AG04449 (cell line): Measurements from ENCODE around the gene EDIL3.

ENCODE experiments used
- CTCF ChIA-PET: fragments of 350-600 bp; formaldehyde crosslinking; extraction: SDS; loops from one replicate; lab custom pipeline; 2021; ENCODE audit warnings: antibody characterized with exemption; lab: Yijun Ruan, JAX
- POLR2A ChIA-PET: fragments of 400-600, 350-600 bp; formaldehyde crosslinking; extraction: SDS; loops from one replicate; lab custom pipeline; 2020; ENCODE audit warnings: antibody characterized with exemption, inconsistent platforms; lab: Yijun Ruan, JAX
- DNase-seq: peaks from one replicate; pipeline ENCODE4 v3.0.0-alpha.2; 2010; ENCODE audit warnings: low read depth, low spot score
- H3K4me3 ChIP-seq: 2 replicates; pipeline ENCODE4 v1.5.1; 2011; ENCODE audit warnings: low read depth, mild to moderate bottlenecking, control low read depth, low read length
- TF ChIP-seq, protein P1 (sequence below): IDR thresholded peaks from one replicate; pipeline ENCODE4 v1.5.1; 2011; ENCODE audit warnings: mild to moderate bottlenecking, moderate library complexity, low read length, control low read depth, inconsistent platforms; ENCODE audit not compliant: insufficient read depth; ENCODE audit errors: missing control alignments

Gene EDIL3

DNA sequence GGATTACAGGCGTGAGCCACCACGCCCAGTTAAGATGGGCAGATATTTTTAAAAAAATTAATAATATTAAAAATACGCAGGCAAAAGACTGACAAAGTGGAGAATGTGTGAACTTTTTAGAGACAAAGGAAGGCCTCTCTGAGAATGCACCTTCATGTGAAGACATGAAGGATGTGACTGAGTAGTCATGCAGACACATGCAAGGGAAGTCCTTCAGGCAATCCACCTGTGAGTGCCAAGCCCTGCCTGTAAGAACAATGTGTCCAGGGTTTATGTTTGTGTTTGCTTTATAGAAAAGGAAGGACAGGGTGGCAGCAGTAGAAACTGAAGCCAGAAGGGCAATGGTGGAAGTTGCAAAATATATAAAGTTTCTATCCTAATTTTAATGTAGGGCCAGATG is 169.2 kb downstream of the EDIL3 start:
- ChIA-PET POLR2A (no interaction called here), CTCF (no interaction called here)
- no peak for DNase-seq
- TF ChIP-seq, protein P1, sequence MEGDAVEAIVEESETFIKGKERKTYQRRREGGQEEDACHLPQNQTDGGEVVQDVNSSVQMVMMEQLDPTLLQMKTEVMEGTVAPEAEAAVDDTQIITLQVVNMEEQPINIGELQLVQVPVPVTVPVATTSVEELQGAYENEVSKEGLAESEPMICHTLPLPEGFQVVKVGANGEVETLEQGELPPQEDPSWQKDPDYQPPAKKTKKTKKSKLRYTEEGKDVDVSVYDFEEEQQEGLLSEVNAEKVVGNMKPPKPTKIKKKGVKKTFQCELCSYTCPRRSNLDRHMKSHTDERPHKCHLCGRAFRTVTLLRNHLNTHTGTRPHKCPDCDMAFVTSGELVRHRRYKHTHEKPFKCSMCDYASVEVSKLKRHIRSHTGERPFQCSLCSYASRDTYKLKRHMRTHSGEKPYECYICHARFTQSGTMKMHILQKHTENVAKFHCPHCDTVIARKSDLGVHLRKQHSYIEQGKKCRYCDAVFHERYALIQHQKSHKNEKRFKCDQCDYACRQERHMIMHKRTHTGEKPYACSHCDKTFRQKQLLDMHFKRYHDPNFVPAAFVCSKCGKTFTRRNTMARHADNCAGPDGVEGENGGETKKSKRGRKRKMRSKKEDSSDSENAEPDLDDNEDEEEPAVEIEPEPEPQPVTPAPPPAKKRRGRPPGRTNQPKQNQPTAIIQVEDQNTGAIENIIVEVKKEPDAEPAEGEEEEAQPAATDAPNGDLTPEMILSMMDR, result no peak
- H3K4me3 ChIP-seq, result no peak overlapping the region

DNA sequence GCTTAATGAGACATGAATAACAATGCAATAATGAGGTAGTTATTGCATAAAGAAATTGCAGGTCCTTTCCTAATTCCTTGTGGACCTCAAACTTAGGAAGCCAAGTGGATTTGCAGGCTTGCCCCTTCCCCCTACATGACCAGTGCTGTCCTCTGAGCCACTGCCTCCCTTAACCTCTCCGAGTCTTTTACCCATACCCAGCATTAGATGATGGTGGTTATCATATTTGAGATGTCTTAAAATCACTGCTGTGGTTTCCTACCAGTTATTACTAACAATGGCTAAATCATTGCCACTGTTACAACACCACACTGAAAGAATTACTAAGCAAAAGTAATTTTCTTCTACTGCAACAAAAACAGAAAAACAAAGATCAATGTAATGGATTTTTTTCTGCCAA is 170.8 kb downstream of the EDIL3 start:
- POLR2A ChIA-PET, result no interaction called here
- CTCF ChIA-PET, result no interaction called here
- TF ChIP-seq, protein P1, result no peak
- no peak overlapping the region for H3K4me3 ChIP-seq
- no peak for DNase-seq

DNA sequence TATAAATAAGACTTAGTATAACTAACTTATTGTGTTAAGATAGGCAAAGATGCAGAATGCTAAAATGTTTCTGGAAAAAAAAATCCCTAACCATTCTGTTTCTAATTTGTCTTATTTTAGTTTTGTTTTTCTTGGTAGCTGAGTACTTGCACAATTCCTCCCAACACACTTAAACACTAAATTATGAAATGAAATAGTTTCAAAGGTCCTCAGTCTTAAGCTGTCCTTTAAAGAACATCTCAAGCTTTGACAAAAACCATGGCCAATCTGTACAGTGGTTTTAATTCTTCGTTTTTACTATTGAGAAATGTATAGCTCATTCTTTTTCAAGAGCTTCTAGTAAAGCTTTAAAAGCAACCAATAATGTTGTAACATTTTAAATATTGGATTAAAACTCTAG is 171.5 kb downstream of the EDIL3 start:
- no peak overlapping the region for H3K4me3 ChIP-seq
- TF ChIP-seq, protein P1, result no peak
- no peak for DNase-seq
- ChIA-PET POLR2A (no interaction called here), CTCF (interaction anchor here (0.7 kb wide), 1 partner anchor 924 kb away, joined by 3 read pairs; no protein-coding TSS in a partner anchor)

DNA sequence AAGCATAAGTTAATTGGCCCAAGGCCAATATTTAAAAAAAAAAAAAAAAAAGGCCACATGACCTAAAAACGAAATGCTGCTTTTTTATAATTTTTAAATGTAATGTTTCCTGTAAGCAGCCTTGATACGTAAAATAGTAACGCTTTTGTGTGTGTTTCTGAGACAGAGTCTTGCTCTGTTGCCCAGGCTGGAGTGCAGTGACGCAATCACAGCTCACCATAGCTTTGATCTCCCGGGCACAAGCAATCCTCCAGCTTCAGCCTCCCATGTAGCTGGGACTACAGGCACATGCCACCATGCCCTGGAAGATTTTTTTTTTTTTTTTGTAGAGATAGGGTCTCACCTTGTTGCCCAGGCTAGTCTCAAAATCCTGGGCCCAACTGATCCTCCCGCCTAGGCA is 179.9 kb downstream of the EDIL3 start:
- no peak overlapping the region for H3K4me3 ChIP-seq
- ChIA-PET POLR2A (no interaction called here), CTCF (no interaction called here)
- no peak for DNase-seq
- TF ChIP-seq, protein P1, result no peak

DNA sequence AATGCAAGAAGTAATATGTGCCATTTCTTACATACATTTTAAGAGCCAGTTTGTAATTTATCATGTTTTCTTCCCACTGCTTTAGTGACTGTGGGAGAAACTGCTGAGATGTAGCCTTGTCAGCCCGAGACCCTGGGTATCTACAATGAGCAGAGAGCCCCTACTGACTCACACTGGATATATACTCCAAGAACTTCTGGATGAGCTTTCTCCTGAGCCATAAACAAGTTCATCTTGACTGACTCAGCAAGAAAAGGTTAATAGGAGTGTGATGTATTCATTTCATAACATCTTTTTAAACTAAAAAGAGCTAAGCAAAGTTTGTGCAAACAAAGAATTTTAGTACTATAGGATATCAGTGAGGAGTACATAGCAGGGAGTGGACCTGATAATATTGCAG is 182.5 kb downstream of the EDIL3 start:
- ChIA-PET CTCF (no interaction called here), POLR2A (no interaction called here)
- TF ChIP-seq, protein P1, result no peak

DNA sequence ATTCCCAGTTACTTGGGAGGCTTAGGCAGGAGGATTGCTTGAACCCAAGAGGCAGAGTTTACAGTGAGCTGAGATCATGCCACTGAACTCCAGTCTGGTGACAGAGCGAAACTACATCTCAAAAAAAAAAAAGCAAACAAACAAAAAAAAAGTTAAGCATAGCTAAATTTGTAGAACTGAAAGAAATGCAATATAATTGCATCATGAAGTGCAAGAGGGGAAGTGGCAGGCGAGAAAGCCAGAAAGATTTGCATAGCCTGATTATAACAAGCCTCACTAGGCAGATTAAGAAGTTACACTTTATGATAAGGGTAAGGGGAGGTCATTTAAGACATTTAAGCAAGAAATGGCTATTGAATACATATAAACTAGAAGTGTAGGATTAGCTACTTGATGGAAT is 187.1 kb downstream of the EDIL3 start:
- no peak for DNase-seq
- ChIA-PET CTCF (interaction anchor here (0.9 kb wide), 1 partner anchor 270 kb away, joined by 3 read pairs; no protein-coding TSS in a partner anchor), POLR2A (no interaction called here)
- H3K4me3 ChIP-seq, result no peak overlapping the region
- TF ChIP-seq, protein P1, result no peak

More for the DNA sequence above, 182.5 kb downstream of the EDIL3 start:
- no peak overlapping the region for H3K4me3 ChIP-seq
- no peak for DNase-seq
